SK-N-MC (cell line): ENCODE results near the gene RNF150.

Experiments used
- EZH2 ChIP-seq: fragments of 200-600 bp; sonication (generic); IDR thresholded peaks from one replicate; pipeline ENCODE4 v1.6.1; 2017; ENCODE audit warnings: antibody characterized with exemption
- FOXP2 ChIP-seq: optimal IDR thresholded peaks from 2 replicates; pipeline ENCODE3; 2011; ENCODE audit warnings: mild to moderate bottlenecking, moderate library complexity; ENCODE audit not compliant: insufficient read depth; ENCODE audit errors: extremely low read length, control extremely low read depth
- POLR2AphosphoS5 ChIP-seq: IDR thresholded peaks from 2 replicates; pipeline ENCODE4 v1.6.1; 2012; ENCODE audit warnings: mild to moderate bottlenecking, low read depth, low read length, borderline replicate concordance

GRCh38 chr4:140993370-140993769 is 139.9 kb downstream of the RNF150 start:
- no peak for TF ChIP-seq EZH2
- no peak for TF ChIP-seq POLR2AphosphoS5
- no peak for TF ChIP-seq FOXP2
